GM12872 (cell line): Measurements from ENCODE around the gene KRT81.
A peak's percentile ranks its signal among the peaks of the same experiment; 100 is the strongest.

ENCODE experiments used
- CTCF ChIP-seq: IDR thresholded peaks from 3 replicates; pipeline ENCODE4 v1.5.1; 2011; ENCODE audit warnings: low read depth, mild to moderate bottlenecking, low read length, moderate library complexity; ENCODE audit not compliant: insufficient read depth

The KRT81 gene

GRCh38 chr12:52298677-52299190 lies 7.4 kb upstream of the KRT81 start:
- no peak for TF ChIP-seq CTCF

- TF ChIP-seq CTCF: no peak
These were observed 5.4 kb upstream of the KRT81 start for GRCh38 chr12:52296572-52297215.

- no peak for TF ChIP-seq CTCF
These were observed 4.3 kb upstream of the KRT81 start for GRCh38 chr12:52295663-52296062.

GRCh38 chr12:52294803-52295202 lies 3.5 kb upstream of the KRT81 start:
- TF ChIP-seq CTCF: no peak

GRCh38 chr12:52293926-52294325 lies 2.6 kb upstream of the KRT81 start:
- TF ChIP-seq CTCF: no peak

- TF ChIP-seq CTCF: peak; percentile 26; the same call in 1 of the 3 replicates
These were observed 4.2 kb downstream of the KRT81 start for GRCh38 chr12:52286857-52287785.

GRCh38 chr12:52285851-52286530 lies 5.3 kb downstream of the KRT81 start:
- no peak for TF ChIP-seq CTCF
